GM18870 (cell line): ENCODE measurements around the gene DRC3.
"Not testable (repeated sequence)": the region's sequence is repeated elsewhere in the genome, so short reads cannot be mapped to it uniquely, and the experiment has no call there.

Source experiments
- ATAC-seq: cut with Tn5 transposase; IDR thresholded peaks from one replicate; pipeline ENCODE4 v1.9.1; 2021; ENCODE audit warnings: moderate library complexity; ENCODE audit not compliant: unreplicated experiment

Gene DRC3

DNA sequence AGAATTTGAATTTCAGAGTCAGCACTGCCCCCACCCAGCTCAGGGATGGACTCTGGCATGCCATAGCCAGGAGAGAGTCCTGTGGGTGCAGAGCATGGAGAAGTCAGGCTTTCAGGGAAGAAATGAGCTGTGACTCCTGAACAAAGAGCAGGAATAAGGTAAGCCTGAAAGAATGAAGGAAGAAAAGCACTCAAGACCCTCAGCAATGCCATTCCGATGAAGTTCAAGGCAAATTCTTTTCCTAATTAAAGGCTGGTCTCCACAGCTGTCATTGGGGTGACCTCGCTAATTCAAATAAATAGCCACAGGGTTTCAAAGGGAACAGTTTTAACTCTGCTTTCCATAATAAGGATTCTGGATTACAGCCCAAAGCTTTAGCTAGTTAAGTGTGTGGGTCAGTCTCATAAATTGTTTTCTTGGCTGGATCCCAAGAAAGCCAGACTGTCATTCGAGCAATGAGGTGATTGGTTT is 32.2 kb upstream of the DRC3 start:
- ATAC-seq: no peak

DNA sequence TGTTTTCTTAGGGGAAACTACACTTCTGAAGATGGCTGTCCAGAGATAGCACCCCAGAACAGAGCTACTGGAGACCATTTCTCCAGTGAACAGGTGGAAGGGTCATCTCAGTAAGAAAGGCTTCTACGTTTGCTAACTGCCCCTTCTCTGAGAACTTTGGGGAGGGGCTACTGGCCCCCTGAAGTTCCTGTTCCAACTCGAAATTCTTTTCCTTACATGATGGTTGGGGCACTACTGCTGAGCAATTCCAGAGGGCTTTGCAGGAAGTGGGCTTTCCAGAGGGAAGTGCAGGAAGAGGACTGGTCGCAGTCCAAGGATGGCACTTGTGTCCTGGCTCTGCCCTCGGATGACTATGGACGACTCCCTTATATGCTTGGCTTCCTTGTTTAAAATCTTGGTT is 31.6 kb upstream of the DRC3 start:
- ATAC-seq: no peak

DNA sequence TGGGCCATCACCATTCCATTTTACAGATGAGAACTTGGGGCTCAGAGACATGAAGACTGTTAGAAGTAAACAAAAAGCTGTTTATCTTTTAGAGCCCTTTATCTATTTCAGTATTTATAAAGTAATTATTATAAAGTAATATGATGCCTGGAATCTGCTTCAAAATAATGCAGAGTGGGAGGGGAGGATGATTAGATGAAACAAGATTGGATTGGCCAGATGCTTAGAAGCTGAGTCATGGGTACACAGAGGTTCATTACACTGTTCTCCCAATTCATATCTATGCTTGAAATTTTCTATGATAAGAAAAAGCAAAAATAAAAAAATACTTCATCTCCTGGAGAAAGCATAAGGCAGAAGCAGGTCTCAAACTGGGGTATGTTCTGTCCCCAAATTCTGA is 29.8 kb upstream of the DRC3 start:
- no peak for ATAC-seq

DNA sequence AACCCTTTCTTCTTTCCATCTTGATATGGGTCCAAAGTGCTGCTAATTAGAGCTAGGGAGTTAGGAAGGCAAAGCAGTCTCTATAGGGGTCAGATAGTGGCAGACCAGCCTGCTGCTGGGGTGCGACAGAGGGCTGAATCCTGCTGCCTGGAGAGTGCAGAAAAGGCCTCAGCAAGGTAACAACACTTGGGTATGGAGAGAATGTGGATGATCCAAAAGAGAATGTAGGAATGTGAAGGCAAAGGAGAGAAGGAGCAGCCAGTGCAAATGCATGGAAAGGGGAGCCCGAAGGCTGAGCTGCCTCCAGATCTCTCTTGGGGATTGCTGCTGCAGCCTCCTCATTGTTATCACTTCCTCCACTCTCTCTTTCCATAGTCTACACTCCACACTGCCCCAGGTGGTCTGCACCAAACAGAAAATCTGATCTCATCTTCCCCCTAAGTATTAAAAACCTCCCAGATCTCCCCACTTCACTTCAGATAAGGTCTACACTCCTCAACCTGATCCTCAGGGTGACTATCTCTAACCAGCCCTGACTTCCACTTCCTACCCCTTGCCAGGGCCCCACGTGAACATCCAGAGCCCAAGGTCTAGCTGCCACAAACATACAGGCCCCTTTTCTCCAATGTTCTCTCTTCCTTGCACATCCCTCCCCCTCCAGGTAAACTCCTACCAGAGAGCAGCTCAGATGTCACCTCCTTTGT is 29.2 kb upstream of the DRC3 start:
- no peak for ATAC-seq

DNA sequence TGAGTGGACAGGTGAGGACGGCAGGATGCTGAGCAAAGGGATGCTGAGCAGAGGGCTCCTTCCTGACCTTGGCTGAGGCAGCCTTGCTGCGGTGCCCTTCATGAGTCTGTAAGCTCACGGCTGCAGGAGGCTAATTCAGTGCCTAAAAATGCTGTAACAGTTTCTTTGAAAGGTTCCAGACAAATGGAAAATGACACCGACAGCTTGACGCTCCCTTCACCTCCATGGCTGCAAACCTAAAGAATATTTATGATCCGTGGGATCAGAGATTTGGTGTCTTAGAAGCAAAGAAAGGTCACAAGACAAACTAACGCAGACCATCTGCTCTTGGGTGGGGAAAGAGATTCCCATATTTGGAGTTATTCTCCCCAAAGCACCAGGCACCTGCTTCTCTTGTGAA is 28.4 kb upstream of the DRC3 start:
- no peak for ATAC-seq

DNA sequence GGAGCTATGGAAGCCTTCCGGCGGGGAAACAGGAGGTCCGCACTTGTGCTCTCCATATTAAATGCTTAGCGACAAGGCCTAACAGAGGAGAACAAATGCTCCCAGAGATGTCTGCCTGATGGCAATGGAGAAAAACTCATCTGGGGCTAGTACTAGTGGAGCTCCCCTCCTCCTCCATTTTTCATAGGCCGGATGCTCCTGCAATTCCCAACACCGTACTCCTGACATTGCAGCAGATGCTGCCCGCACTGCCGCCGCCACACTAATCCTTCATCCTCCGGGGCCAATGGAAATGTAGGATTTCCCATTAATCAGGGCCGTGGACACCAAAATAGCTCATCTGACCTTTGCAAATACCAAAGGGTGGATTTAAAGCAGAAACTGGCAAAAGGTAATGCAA is 27.9 kb upstream of the DRC3 start:
- no peak for ATAC-seq

DNA sequence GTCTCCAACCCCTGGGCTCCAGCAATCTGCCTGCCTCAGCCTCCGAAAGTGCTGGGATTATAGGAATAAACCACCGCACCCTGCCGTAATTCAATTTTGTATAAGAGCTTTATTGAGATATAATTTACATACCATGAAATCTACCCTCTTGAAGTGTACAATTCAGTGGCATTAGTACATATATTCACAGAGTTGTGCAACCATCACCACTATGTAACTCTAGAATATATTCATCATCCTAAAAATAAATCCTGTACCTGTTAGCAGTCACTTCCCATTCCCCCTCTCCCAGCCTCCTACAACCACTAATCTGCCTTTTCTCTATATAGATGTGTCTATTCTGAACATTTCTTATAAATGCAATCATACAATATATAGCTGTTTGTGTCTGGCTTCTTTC is 26.6 kb upstream of the DRC3 start:
- ATAC-seq: no peak

DNA sequence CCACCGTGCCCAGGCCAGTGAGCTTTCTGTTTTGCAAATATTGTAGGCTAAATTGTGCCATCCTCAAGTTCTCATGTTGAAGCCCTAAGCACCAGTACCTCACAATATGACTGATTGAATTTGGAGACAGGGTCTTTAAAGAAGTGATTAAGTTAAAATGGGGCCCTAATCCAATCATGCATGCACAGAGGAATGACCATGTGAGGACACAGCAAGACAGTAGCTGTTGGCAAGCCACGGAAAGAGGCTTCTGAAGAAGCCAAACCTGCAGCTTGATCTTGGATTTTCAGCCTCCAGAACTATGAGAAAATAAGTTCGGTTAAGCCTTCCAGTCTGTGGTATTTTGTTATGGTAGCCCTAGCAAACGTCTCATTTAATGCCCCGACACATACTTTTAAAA is 25.4 kb upstream of the DRC3 start:
- no peak for ATAC-seq

DNA sequence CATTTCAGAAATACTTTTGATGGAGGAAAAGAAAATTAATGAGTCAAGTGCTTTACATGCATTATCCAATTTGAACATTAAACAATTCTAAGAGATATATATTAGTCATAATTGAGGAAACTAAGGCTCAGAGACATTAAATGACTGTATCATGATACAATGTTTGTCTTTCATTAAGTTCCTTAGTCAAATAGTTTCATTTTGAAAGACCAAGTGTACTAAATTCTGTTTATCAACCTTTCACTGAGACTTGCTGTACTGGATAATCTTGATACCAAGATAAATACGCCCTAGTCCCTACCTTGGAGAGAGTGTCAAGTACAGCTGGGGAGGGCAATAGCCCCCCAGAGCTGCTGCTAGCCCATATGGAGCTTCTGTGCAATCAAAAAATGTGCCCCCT is 24.7 kb upstream of the DRC3 start:
- no peak for ATAC-seq

DNA sequence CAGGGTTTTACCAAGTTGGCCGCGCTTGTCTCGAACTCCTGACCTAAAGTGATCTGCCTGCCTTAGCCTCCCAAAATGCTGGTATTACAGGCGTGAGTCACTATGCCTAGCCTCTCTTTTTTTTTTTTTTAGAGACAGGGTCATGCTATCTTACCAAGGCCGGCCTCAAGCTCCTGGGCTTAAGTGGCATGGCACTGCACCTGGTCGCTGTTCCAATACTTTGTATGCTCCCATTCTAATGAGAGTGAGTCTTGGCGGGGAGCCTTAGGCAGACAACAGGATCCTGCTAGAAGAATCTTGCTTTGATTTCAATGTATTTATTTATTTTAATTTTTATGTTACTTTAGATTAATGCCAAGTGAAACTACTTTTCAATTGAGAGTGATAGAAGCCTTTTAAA is 22.3 kb upstream of the DRC3 start:
- no peak for ATAC-seq

DNA sequence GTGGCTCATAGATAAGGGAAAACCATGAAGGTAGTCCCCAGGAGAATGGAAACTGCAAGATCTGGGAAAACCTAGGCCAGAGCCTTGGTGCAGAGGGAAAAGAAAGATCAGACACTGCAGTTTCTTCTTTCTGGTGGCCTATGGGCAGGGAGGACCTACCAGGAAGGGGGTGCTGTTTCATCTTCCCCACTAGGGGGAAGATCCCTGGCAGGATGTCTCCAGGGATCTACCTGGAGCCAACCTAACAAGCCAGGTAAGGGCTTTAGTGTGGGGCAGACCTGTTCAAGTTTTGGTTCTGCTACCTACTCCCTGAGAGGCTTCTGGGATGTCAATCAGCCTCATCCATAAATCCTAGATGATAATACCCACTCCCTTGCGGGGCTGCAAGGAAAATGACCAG is 21.9 kb upstream of the DRC3 start:
- ATAC-seq: no peak

DNA sequence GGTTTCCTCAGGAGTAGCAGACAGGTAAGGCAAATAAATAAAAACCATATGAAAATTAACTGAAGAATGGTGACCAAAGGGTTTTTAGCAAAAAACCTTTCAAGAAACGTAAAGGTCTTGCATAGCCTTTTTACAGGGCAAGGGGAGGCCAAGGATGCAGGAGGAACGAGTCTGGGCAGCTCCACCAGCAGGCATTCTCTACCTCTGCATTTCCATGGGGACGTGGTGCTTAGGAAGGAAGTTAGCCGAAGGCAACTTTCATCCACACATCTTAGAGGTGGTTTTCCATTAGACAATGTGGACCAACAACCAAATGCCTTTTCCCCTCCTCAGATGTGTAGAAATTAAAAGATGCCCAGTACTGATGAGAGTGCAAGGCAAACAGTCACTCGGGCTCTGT is 21.1 kb upstream of the DRC3 start:
- no peak for ATAC-seq

DNA sequence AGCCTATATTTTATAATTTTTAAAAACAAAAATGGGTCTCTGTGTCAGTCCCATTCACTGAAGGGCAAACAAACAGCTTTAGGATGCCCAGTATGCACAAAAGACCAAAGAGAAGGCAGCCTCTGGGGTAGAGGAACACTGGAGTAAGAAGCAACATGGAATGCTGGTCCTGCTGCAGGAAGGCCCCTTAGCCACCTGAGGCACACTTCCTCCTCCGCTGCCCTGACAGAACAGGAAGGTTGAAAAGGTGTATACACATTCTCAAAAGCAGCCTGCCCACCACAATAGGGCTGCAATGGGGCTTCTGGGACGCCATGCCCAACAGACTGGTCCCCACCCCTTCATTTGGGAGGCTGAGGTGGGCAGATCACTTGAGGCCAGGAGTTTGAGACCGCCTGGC is 20.0 kb upstream of the DRC3 start:
- ATAC-seq: no peak

DNA sequence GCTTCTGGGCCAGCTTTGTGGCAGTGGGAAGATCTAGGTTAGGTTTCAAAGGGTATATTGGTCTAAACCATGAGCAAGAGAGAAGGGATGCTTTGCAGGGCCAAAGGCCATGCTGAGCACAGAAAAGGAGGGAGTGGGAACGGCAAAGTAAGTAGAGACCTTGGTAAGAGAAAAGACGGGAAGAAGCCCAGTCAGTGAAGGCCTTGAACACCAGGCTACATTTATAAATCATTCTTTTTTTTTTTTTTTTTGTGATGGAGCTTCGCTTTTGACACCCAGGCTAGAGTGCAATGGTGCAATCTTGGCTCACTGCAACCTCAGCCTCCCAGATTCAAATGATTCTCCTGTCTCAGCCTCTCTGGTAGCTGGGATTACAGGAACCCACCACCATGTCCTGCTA is 18.6 kb upstream of the DRC3 start:
- ATAC-seq: no peak

DNA sequence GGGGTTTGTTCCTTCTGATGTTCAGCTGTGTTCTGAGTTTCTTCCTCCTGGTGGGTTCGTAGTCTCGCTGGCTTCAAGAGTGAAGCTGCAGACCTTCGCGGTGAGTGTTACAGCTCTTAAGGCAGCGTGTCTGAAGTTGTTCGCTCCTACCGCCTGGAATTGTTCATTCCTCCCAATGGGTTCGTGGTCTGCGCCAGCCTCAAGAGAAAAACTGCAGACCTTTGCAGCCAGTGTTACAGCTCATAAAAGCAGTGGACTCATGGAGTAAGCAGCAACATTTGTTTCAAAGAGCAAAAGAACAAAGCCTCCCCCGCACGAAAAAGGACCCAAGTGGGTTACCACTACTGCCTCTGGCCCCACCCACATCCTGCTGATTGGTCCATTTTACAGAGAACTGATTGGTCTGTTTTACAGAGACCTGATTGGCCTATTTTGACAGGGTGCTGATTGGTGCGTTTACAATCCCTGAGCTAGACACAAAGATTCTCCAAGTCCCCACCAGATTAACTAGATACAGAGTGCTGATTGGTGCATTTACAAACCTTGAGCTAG is 16.8 kb upstream of the DRC3 start:
- not testable (repeated sequence) for ATAC-seq

DNA sequence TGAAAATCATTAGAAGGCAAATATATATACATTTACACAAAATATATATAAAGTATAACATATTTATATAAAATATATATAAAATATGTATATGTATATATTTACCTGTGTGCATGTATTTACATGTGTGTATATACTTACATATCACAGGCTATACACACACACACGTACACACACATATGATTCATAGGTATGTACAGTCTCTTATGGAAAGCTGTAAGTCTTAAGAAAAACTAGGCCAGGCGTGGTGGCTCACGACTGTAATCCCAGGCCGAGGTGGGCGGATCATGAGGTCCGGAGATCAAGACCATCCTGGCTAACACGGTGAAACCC is 15.1 kb upstream of the DRC3 start:
- no peak for ATAC-seq

DNA sequence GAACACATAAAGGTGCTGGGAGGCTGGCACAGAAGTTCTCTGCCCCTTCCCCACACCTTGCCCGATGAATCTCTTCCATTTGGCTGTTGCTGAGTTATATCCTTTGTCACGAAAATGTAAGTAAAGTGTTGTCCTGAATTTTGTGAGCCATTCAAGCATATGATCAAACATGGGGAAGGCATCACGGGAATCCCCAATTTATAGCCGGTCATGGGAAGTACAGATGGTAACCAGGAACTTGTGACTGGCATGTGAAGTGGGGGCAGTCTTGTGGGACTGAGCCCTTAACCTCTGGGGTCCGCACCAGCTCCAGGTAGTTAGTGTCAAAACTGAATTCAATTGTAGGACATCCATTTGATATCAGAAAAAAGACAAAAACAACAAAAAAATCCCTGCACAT is 13.7 kb upstream of the DRC3 start:
- peak; percentile 4 for ATAC-seq

DNA sequence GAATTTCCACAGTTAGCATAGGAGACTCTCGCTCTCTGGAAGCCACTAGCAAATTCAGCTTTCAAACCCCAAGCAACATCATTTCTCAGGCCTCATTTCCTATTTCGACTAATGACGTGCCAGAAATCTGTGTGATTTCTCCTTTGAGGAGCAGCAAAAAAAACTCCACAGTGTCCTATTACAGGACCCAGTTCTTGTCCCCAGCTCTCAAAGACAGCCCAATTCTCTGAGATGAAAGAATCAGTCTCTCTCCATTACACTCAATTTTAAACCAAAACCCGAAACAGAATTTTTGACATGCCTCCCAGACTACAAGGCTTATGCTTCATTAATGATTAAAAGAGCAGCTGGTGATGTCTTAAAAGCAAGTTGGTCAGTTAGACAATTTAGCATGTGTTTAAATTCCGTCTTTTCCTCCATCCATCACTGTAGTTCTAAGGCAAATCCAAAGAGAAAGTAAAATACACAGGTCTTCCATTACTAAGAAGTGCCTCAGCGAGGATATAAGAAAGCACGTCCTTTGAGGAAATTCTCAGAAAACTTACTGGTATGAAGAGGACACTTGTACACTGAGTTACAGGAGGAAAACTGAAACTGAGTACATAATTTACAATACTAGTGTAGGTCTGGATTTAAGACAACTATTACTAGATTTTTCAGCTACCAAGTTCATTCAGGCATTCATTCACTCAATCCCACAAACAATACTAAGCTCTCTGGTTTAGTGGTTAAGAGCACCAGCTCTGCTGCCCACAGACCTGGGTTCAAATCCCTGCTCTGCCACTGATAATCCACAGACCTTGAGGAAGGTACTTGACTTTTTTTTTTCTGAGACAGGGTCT is 12.9 kb upstream of the DRC3 start:
- ATAC-seq: peak; percentile 66

DNA sequence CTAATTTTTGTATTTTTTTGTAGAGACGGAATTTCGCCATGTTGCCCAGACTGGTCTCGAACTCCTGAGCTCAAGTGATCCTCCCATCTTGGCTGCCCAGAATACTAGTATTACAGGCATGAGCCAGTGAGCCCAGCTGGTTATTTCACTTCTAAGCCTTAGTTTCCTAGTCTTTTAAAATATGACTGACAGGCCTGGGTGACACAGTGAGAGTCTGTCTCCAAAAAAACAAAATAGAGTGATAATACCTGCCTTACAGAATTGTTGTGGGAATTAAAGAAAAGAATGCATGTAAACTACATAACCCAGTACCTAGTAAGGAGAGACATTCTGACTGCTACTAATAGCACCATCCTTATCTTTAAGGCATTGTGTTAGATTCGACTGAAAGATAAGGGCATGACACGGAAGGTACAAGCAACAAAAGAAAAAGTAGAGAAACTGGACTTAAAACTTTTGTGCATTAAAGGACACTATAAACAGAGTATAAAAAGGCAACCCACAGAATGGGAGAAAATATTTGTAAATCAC is 12.1 kb upstream of the DRC3 start:
- no peak for ATAC-seq

DNA sequence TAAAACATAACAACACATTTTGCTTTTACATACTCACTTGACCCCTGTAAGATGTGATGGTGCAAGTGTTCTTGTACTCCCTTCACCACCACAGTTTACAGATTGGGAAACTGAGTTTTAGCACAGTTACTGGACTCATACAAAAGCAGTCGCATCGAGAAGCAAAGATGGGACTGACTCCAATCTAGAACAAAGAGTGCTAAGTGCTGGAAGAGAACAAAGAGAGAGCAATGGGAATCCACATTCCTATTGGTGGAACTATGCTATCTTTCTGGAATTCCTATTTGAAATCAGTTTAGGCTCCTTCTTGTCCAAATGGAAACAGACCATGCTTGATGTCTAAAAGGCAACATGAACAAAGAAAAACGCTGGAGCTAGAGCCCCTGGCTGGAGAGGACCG is 9.6 kb upstream of the DRC3 start:
- ATAC-seq: no peak

DNA sequence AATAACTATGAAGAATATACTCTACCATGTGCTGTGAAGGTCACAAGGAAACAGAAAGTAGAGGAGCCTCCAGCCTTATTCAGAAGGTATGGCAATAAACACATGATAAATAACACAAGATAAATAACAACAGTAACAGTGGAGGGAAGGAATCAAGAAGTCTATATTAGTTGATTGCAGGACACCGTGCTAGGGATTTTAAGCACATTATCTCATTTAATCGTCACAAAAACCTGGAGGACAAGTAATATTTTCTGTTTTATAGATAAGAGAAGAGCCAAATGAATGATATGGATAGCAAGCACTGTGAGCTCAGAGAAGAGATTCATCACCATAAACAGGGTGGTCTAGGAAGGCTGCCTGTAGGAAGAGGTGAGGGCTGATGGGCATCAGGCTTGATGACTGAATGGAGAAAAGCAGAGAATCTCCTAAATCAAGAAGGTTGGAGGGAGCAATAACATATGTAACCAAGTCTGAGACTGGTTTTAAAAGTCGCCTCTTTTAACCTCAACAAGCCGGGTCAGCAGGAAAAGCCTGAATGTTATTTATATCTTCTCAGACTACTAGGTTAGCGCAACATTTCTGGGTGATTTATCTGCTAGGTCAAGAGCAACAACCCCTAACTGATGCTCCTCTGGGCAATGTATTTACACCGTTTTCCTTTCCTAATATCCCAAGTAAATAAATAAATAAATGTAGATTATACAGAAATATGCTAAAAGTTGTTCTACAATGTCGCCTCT is 8.8 kb upstream of the DRC3 start:
- no peak for ATAC-seq
